Lower leg skin (tissue), 4 donors: ENCODE results near the gene PDP2. TPM values are rescaled to one million over a fixed set of nuclear protein-coding genes. Genes with fewer than 3 reads are reported as not detected.

ENCODE experiments used
- DNase-seq, 2 donors: peaks; one replicate each; pipeline ENCODE4 v3.0.0-alpha.2; 2019; ENCODE audit warnings: low spot score in 2 of 2
- H3K4me3 ChIP-seq: fragments of 200-600 bp; sonication (generic); 2 replicates; pipeline ENCODE4 v1.5.1; 2017; ENCODE audit warnings: mild to moderate bottlenecking, low read depth; ENCODE audit not compliant: poor library complexity, severe bottlenecking
- POLR2A ChIP-seq, 2 donors: fragments of 450-650 bp; IDR thresholded peaks; one replicate each; pipeline ENCODE4 v1.6.1; 2016 to 2017; ENCODE audit warnings: antibody characterized with exemption in 2 of 2, mild to moderate bottlenecking in 1 of 2, moderate library complexity in 1 of 2
- WGBS, 2 donors: methylation state at CpG; one replicate each; pipeline ENCODE4 v1.1.5; 2018; 5-methylcytosine and 5-hydroxymethylcytosine counted together
- intact Hi-C: fragments of 100-400 bp; cut with DNase I; formaldehyde crosslinking; loops from one replicate; pipeline ENCODE4 v1.15.0; 2023; ENCODE audit warnings: low total_unique reads
- total RNA-seq, 4 donors: library from RNA; depleted of rRNA; stranded (reverse); fragments of >200 nt; gene quantifications; one replicate each; pipeline ENCODE4 v1.1.0, GENCODE V29; 2016
- TF ChIP-seq, protein P1 (sequence below), 3 donors: fragments of 450-650 bp; IDR thresholded peaks; one replicate each; pipeline ENCODE4 v1.5.1; 2016; ENCODE audit warnings: antibody characterized with exemption in 3 of 3, mild to moderate bottlenecking in 3 of 3, moderate library complexity in 2 of 3

Gene PDP2
- total RNA-seq, 4 donors from 2014 or later, result 3.2 to 8.8 (median 7.2) TPM

DNA sequence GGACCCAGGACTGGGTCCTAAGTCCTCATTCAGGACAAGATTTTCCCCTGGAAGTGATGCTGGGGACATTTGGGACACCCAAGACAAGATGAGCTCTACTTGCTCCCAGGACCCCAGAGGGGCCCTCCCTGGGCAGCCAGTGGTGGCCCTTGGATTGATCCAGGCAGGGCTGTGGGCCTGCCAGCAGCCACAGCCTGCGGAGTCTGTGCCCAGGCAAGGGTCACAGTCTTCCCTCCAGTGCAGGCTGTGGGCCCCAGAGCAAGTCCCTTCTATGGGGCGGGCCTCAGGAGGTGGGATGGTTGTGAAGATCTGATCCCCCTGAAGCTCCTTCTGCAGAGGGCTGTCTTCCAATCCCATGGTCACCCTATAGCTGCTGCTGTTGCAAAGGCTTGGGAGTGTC, 23.5 kb upstream of the PDP2 start:
- WGBS, 2 donors, result 100% methylated on average over 2 of the region's 2 CpGs; no CpG with 5 or more reads in 1 of the 2 donors
- intact Hi-C loops, result loop anchor here (10.0 kb wide), 1 partner anchor 452 kb away; no protein-coding TSS in a partner anchor
- DNase-seq, result no peak
- TF ChIP-seq, protein P1, sequence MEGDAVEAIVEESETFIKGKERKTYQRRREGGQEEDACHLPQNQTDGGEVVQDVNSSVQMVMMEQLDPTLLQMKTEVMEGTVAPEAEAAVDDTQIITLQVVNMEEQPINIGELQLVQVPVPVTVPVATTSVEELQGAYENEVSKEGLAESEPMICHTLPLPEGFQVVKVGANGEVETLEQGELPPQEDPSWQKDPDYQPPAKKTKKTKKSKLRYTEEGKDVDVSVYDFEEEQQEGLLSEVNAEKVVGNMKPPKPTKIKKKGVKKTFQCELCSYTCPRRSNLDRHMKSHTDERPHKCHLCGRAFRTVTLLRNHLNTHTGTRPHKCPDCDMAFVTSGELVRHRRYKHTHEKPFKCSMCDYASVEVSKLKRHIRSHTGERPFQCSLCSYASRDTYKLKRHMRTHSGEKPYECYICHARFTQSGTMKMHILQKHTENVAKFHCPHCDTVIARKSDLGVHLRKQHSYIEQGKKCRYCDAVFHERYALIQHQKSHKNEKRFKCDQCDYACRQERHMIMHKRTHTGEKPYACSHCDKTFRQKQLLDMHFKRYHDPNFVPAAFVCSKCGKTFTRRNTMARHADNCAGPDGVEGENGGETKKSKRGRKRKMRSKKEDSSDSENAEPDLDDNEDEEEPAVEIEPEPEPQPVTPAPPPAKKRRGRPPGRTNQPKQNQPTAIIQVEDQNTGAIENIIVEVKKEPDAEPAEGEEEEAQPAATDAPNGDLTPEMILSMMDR (IDR thresholded peaks at IDR 0.05), result no peak
- TF ChIP-seq POLR2A (IDR thresholded peaks at IDR 0.05), result no peak
- no peak overlapping the region for H3K4me3 ChIP-seq

DNA sequence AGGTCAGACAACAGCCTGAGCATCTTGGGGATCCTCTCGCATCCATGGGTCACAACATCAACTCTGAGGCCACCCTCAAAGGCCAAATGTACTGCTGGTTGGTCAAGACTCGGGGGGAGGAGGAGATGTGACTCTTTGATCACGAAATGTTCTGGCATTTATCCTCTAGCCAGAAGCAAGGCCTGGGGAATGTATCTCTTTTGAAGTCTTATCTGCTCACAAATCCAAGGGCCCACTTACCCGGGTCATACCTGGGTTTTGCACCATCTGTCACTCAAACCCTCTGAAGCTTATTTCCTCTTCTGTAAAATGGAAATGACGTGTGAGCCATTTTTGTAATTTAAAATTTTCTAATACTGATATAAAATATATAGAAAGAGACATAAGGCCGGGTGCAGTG, 22.9 kb upstream of the PDP2 start:
- WGBS, 2 donors, result 81 to 85% methylated on average over 6 of the region's 6 CpGs
- TF ChIP-seq POLR2A (IDR thresholded peaks at IDR 0.05), result no peak
- TF ChIP-seq, protein P1 (IDR thresholded peaks at IDR 0.05), result no peak

DNA sequence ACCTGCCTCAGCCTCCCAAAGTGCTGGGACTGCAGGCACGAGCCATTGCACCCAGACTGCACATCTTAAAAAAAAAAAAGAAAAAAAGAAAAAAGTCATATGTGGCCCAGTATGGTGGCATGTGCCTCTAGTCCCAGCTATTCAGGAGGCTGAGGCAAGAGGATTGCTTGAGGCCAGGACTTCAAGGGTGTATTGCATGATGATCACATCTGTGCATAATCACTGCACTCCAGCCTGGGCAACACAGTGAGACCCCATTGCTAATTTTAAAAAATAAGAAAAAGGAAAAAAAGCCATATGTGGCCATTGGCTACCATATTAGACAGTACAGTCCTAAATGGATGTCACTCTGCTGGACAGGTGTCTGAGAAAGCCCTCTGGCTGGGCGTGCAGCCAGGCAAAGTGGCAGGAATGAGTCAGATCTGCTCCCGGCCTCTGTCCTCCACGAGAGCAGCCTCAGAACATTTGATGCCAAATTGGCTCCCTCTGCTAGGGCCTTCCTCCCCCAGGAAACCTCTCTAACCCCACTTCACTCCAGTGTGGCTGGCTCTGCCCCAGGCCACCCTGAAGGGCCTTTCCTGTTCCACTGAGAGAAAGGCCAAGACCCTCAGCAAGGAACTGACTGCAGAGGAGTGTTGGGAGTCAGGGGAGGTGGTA, 21.4 kb upstream of the PDP2 start:
- intact Hi-C loops, result loop anchor here (10.0 kb wide), 1 partner anchor 454 kb away; no protein-coding TSS in a partner anchor
- no peak for DNase-seq
- H3K4me3 ChIP-seq, result no peak overlapping the region
- 36 to 40% methylated on average over 4 of the region's 4 CpGs for WGBS, 2 donors
- no peak for TF ChIP-seq POLR2A (IDR thresholded peaks at IDR 0.05)
- TF ChIP-seq, protein P1 (IDR thresholded peaks at IDR 0.05), result no peak

More for the DNA sequence above, 22.9 kb upstream of the PDP2 start:
- no peak overlapping the region for H3K4me3 ChIP-seq
- intact Hi-C loops, result loop anchor here (10.0 kb wide), 1 partner anchor 453 kb away; no protein-coding TSS in a partner anchor
- DNase-seq, result no peak

DNA sequence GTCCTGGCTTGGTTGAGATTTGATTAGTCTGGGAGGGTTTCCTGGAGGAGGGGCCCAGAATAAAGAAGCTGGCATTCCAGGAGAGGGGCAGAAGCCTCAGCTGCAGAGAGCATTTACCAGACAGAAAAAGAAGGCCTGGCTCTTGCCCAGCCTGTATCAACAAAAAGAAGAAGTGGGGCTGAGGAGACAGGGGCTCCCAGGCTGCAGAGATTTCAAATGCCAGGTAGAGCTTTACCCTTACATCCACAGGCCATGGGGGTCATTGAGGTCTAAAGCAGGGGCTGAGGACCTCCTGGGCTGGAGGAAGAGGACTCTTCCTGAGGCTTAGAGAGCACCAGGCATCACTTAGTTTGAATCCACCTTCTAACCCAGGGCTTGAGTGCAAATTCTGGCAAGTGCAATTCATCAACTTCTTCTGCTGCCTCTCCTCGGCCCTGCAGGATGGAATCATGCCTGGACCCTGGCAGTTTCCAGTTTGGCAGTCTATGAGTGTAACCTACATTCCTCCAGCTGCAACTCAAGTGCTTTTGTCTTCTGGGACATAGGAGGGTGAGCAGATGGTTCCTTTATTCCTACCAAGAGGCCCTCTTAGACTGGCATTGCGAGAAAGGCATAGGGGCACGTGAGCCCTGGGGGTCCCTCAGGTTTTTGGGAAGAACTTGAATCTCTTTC, 20.8 kb upstream of the PDP2 start:
- WGBS, 2 donors, result 82 to 90% methylated on average over 3 of the region's 3 CpGs
- DNase-seq, result no peak
- no peak overlapping the region for H3K4me3 ChIP-seq
- TF ChIP-seq, protein P1 (IDR thresholded peaks at IDR 0.05), result no peak
- TF ChIP-seq POLR2A (IDR thresholded peaks at IDR 0.05), result no peak
- intact Hi-C loops, result loop anchor here (10.0 kb wide), 1 partner anchor 455 kb away; no protein-coding TSS in a partner anchor

DNA sequence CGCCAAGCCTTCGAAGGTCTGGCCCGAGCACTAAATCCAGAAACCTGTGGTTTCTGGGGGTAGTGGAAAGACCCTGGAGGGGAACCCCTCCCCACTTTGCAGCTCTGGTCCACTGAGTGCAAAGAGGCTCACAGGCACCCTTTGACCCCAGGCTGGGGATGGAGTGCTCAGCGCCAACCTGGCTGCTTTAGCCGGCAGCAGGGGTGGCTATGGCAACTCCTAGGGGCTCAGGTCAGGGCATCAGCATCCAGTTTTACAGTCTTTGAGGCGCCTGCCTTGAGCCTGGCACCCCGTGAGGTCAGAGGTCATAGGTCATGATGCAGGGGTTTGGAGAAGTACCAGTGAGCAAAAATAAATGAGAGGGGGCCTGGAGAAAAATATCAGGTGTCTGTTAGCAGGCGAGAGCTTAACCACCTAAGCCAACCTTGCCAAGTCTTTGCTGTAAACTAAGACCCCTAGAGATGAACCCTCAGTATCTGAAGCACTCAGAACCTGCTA, 18.2 kb upstream of the PDP2 start:
- intact Hi-C loops, result no loop called here
- 90 to 92% methylated on average over 8 of the region's 8 CpGs for WGBS, 2 donors
- no peak for TF ChIP-seq POLR2A (IDR thresholded peaks at IDR 0.05)
- no peak overlapping the region for H3K4me3 ChIP-seq
- no peak for DNase-seq

DNA sequence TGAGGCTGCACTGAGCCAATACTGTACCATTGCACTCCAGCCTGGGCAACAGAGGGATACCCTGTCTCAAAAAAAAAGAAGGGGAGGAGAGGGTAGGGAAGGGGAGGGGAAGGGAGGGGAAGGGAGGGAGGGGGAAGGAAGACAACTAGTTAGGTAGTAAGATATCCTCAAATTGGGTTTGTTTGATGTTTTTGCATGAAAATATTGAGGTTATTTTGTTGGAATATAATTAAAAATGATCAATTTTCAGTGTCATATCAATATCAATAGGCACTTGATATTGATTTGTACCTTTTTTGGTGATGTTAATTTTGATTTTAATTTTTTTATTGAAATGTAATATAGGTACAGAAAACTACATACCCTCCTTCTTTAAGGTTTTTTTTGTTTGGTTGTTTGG, 16.6 kb upstream of the PDP2 start:
- TF ChIP-seq, protein P1 (IDR thresholded peaks at IDR 0.05), result no peak
- no peak for TF ChIP-seq POLR2A (IDR thresholded peaks at IDR 0.05)
- no peak for DNase-seq
- no peak overlapping the region for H3K4me3 ChIP-seq
- intact Hi-C loops, result no loop called here
